ENCODE measurements around the gene GATA5. TPM values are rescaled to one million over a fixed set of nuclear protein-coding genes. Genes with fewer than 3 reads are reported as not detected.

Gene GATA5
- total and polyA plus RNA-seq, 4 donors = 0.49 to 15.2 (median 1.3) TPM

DNA sequence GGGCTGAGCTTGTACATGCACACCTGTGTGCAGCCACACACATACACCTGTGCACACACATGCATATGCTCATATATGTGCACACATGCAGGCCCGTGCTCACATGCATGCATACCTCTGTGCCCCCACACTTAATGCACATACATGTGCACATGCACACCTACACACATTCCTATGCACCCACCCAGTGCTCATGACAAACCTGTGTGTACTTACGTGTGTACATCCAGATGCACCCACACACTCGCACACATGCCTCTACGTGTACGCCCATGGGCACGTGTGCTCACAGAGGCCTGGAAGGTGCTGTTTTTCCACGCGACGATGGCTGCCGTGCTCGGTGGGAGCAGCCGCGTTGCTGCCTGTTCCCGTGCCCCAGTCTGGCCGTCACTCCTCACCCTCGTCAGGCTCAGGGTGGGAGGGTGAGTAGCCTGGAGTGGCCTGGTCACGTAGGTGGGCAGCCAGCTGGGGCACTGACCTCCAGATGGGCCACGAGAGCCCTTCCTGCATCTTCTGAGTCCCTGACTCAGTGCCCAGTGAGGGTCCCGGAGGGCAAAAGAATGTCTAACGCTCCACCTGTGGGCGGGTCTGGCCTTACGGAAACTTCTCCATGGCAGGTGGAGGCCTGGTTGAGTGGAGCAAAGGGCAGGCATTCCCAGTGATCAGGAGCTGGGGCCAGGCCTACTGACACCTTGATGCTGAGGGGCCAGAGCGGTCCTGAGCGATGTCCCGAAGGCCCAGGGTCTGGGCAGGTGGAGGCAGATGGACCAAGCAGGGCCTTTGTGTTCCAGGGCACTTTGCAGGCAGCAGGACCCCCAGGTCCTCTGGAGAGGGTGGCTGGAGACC, 8.0 kb upstream of the GATA5 start:
- Histone ChIP-seq H3K36me3 (ENCODE audit: control insufficient read depth in 4 of 4, insufficient read depth in 4 of 4, low read length in 4 of 4) (no peaks in the 10 kb centered on the region), H3K4me1 (ENCODE audit: control insufficient read depth in 5 of 5, insufficient read depth in 5 of 5, low read length in 5 of 5) (peaks cover 0 to 87% (median 46%) of the 10 kb centered on the region in 5 donors), H3K4me3 (no peak overlapping the region), H3K27ac (ENCODE audit: low read depth in 1 of 2, low read length in 1 of 2) (no peak overlapping the region), H3K27me3 (ENCODE audit: control insufficient read depth in 3 of 3, insufficient read depth in 3 of 3, low read length in 2 of 3) (peaks cover 0 to 17% (median 10%) of the 10 kb centered on the region in 3 donors), H3K9me3 (ENCODE audit: control insufficient read depth in 4 of 4, insufficient read depth in 3 of 4, low read length in 3 of 4) (no peaks in the 10 kb centered on the region), H3K9ac (ENCODE audit: insufficient read depth in 1 of 2, low read length in 2 of 2) (no peak overlapping the region)
- ATAC-seq (ENCODE audit: insufficient read depth, low FRiP score) (no peak), DNase-seq (no peak)
- WGBS, 2 donors = 84 to 90% methylated on average over 25 of the region's 25 CpGs
- TF ChIP-seq, protein P1, sequence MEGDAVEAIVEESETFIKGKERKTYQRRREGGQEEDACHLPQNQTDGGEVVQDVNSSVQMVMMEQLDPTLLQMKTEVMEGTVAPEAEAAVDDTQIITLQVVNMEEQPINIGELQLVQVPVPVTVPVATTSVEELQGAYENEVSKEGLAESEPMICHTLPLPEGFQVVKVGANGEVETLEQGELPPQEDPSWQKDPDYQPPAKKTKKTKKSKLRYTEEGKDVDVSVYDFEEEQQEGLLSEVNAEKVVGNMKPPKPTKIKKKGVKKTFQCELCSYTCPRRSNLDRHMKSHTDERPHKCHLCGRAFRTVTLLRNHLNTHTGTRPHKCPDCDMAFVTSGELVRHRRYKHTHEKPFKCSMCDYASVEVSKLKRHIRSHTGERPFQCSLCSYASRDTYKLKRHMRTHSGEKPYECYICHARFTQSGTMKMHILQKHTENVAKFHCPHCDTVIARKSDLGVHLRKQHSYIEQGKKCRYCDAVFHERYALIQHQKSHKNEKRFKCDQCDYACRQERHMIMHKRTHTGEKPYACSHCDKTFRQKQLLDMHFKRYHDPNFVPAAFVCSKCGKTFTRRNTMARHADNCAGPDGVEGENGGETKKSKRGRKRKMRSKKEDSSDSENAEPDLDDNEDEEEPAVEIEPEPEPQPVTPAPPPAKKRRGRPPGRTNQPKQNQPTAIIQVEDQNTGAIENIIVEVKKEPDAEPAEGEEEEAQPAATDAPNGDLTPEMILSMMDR (IDR thresholded peaks at IDR 0.05; ENCODE audit: control extremely low read depth, extremely low read depth) = no peak

DNA sequence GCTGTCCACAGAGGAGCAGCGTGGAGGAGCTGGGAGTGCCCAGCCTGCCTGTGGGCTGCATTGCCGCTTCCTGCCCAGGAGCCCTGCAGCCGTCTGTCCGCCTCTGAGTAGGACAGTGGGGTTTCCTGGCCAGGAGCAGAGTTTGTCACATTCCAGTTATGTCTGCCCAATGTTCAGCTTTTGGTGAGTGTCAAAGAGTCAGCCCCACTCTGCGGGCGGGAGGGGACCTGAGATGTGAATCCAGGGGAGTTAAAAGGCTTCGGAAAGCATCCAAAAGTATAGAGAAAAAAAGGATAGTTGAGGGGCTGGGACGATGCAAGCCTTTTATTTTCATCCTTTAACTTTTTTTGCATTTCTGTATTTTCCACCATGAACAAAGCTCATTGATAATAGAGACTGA, 7.2 kb upstream of the GATA5 start:
- Histone ChIP-seq H3K27me3 (ENCODE audit: control insufficient read depth in 3 of 3, insufficient read depth in 3 of 3, low read length in 2 of 3) (peaks cover 0 to 18% (median 10%) of the 10 kb centered on the region in 3 donors), H3K4me3 (no peak overlapping the region), H3K36me3 (ENCODE audit: control insufficient read depth in 4 of 4, insufficient read depth in 4 of 4, low read length in 4 of 4) (no peaks in the 10 kb centered on the region), H3K9ac (ENCODE audit: insufficient read depth in 1 of 2, low read length in 2 of 2) (no peak overlapping the region), H3K9me3 (ENCODE audit: control insufficient read depth in 4 of 4, insufficient read depth in 3 of 4, low read length in 3 of 4) (no peaks in the 10 kb centered on the region), H3K27ac (ENCODE audit: low read depth in 1 of 2, low read length in 1 of 2) (no peak overlapping the region), H3K4me1 (ENCODE audit: control insufficient read depth in 5 of 5, insufficient read depth in 5 of 5, low read length in 5 of 5) (peaks cover 0 to 92% (median 42%) of the 10 kb centered on the region in 5 donors)
- no peak for DNase-seq
- ATAC-seq (ENCODE audit: insufficient read depth, low FRiP score) = no peak
- TF ChIP-seq, protein P1 (IDR thresholded peaks at IDR 0.05; ENCODE audit: control extremely low read depth, extremely low read depth) = no peak
- 21 to 34% methylated on average over 8 of the region's 8 CpGs for WGBS, 2 donors

DNA sequence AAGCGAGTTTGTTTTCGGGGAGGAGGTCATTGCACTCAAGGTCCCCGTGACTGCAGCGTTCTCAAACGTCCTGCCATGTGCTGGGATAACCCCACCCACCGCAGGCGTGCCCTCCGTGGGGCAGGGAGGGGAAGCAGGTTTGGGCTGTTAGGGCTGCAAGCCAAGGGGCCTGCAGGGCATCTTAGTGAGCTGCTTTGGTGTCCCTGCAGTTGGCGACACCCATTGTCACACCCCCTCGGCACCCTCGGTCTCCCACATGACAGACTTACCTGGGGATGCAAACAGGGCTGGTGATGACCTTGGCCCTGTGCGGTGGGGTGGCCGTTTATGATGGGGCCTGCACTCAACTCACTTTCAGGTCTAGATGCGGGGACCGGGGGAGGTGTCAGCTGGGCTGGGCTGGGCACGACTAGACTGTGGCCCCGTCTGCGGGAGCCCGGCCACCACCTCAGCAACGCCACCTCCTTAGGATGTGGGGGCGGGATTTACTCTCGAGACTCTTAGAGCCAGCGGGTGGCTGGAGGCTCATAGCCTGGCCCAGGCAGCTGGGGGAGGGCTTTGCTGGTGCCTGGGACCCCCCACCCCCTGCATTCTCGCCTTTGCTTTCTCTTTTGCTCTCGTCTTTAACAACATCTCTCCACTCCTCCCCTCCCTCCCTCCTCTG, 6.5 kb upstream of the GATA5 start:
- peak; percentile 65 to 72 (median 65) for DNase-seq
- H3K36me3 ChIP-seq (ENCODE audit: control insufficient read depth in 4 of 4, insufficient read depth in 4 of 4, low read length in 4 of 4) = no peaks in the 10 kb centered on the region
- peaks cover 0 to 18% (median 10%) of the 10 kb centered on the region in 3 donors for H3K27me3 ChIP-seq (ENCODE audit: control insufficient read depth in 3 of 3, insufficient read depth in 3 of 3, low read length in 2 of 3)

More for the DNA sequence above, 6.5 kb upstream of the GATA5 start:
- no peak overlapping the region for H3K4me3 ChIP-seq
- no peak for ATAC-seq (ENCODE audit: insufficient read depth, low FRiP score)
- WGBS, 2 donors = 7 to 11% methylated on average over 25 of the region's 25 CpGs
- no peaks in the 10 kb centered on the region for H3K9me3 ChIP-seq (ENCODE audit: control insufficient read depth in 4 of 4, insufficient read depth in 3 of 4, low read length in 3 of 4)
- TF ChIP-seq, protein P1 (IDR thresholded peaks at IDR 0.05; ENCODE audit: control extremely low read depth, extremely low read depth) = no peak
- no peak overlapping the region for H3K27ac ChIP-seq (ENCODE audit: low read depth in 1 of 2, low read length in 1 of 2)
- H3K9ac ChIP-seq (ENCODE audit: insufficient read depth in 1 of 2, low read length in 2 of 2) = no peak overlapping the region
- H3K4me1 ChIP-seq (ENCODE audit: control insufficient read depth in 5 of 5, insufficient read depth in 5 of 5, low read length in 5 of 5) = peaks cover 0 to 90% (median 42%) of the 10 kb centered on the region in 5 donors
